Nephron (organoid): ENCODE measurements around the gene SATB2.

ENCODE experiments used
- H3K27ac Mint-ChIP-seq, 3 experiments: 2 replicates each; pipeline ENCODE4 v1.8.0; 2020; ENCODE audit warnings: mixed read lengths in 3 of 3, mild to moderate bottlenecking in 2 of 3, moderate library complexity in 1 of 3
- H3K27me3 Mint-ChIP-seq: 2 replicates; pipeline ENCODE4 v1.8.0; 2021; ENCODE audit warnings: low read depth, mild to moderate bottlenecking, moderate library complexity, mixed read lengths
- H3K36me3 Mint-ChIP-seq: 2 replicates; pipeline ENCODE4 v1.8.0; 2020; ENCODE audit warnings: low read depth, mixed read lengths
- H3K4me1 Mint-ChIP-seq: 2 replicates; pipeline ENCODE4 v1.8.0; 2020; ENCODE audit warnings: mixed read lengths
- H3K4me3 Mint-ChIP-seq, 3 experiments: 2 replicates each; pipeline ENCODE4 v1.8.0; 2020; ENCODE audit warnings: mild to moderate bottlenecking in 3 of 3, mixed read lengths in 3 of 3, moderate library complexity in 2 of 3
- H3K9me3 Mint-ChIP-seq: 2 replicates; pipeline ENCODE4 v1.8.0; 2020; ENCODE audit warnings: mixed read lengths
- TF ChIP-seq, protein P1 (sequence below), 3 experiments: fragments of 200-600 bp; sonication (generic); IDR thresholded peaks; one replicate each; pipeline ENCODE4 v1.5.0; 2021; ENCODE audit warnings: antibody characterized with exemption in 3 of 3; ENCODE audit not compliant: unreplicated experiment in 3 of 3

The SATB2 gene

GRCh38 chr2:199414001-199414400, 43.7 kb downstream of the SATB2 start:
- H3K27ac Mint-ChIP-seq, result no peak overlapping the region
- TF ChIP-seq, protein P1, sequence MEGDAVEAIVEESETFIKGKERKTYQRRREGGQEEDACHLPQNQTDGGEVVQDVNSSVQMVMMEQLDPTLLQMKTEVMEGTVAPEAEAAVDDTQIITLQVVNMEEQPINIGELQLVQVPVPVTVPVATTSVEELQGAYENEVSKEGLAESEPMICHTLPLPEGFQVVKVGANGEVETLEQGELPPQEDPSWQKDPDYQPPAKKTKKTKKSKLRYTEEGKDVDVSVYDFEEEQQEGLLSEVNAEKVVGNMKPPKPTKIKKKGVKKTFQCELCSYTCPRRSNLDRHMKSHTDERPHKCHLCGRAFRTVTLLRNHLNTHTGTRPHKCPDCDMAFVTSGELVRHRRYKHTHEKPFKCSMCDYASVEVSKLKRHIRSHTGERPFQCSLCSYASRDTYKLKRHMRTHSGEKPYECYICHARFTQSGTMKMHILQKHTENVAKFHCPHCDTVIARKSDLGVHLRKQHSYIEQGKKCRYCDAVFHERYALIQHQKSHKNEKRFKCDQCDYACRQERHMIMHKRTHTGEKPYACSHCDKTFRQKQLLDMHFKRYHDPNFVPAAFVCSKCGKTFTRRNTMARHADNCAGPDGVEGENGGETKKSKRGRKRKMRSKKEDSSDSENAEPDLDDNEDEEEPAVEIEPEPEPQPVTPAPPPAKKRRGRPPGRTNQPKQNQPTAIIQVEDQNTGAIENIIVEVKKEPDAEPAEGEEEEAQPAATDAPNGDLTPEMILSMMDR (IDR thresholded peaks at IDR 0.05; ENCODE audit: unreplicated experiment in 3 of 3), result no peak
- H3K9me3 Mint-ChIP-seq, result no peaks in the 10 kb centered on the region
- H3K27me3 Mint-ChIP-seq, result no peaks in the 10 kb centered on the region
- no peaks in the 10 kb centered on the region for H3K4me1 Mint-ChIP-seq
- H3K36me3 Mint-ChIP-seq, result peaks cover 3% of the 10 kb centered on the region
- no peak overlapping the region for H3K4me3 Mint-ChIP-seq

DNA sequence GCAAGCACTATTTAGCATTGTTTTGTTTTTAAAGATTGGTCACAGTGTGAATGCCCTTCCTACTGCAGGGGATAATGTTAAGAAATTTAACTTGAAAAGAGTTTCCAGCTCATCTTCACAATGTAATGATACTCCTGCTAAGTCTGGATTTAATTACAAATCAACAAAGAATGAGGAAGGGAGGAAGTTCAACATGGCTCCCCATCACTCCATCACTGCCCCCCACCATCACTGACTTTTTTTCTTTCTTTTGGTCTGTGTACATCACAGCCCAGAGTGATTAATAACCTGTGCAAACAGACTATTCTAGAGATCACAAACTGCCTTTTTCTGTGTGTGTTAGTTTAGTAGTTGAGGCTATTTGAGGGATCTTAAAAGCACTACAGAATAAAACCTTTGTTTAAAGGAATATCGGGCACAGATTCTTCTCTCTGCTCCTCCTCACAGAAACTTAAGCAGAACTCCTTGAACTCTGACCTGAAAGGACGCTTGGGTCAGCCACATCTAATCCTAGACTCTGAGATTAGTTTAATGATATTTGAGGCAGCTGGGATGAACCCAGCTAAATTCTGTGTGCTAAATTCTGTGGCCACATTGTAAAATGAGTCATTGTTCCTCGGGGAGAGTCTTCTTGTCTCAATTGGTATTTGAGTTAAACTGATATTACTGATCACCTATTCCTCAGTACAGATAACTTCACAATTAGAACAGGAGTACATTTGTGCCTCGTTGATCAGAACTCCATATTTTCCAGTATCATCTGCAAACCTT, 47.8 kb downstream of the SATB2 start:
- no peaks in the 10 kb centered on the region for H3K36me3 Mint-ChIP-seq
- TF ChIP-seq, protein P1 (IDR thresholded peaks at IDR 0.05; ENCODE audit: unreplicated experiment in 3 of 3), result no peak
- H3K27ac Mint-ChIP-seq, result no peak overlapping the region
- no peaks in the 10 kb centered on the region for H3K27me3 Mint-ChIP-seq
- no peaks in the 10 kb centered on the region for H3K4me1 Mint-ChIP-seq
- no peak overlapping the region for H3K4me3 Mint-ChIP-seq
- no peaks in the 10 kb centered on the region for H3K9me3 Mint-ChIP-seq

- TF ChIP-seq, protein P1 (IDR thresholded peaks at IDR 0.05; ENCODE audit: unreplicated experiment in 3 of 3), result no peak
- Mint-ChIP-seq H3K27me3 (no peaks in the 10 kb centered on the region), H3K4me1 (no peaks in the 10 kb centered on the region), H3K9me3 (no peaks in the 10 kb centered on the region), H3K36me3 (no peaks in the 10 kb centered on the region), H3K4me3 (no peak overlapping the region), H3K27ac (no peak overlapping the region)
Measured at GRCh38 chr2:199407421-199407820, 50.3 kb downstream of the SATB2 start.

- H3K27ac Mint-ChIP-seq, result no peak overlapping the region
- no peaks in the 10 kb centered on the region for H3K27me3 Mint-ChIP-seq
- TF ChIP-seq, protein P1 (IDR thresholded peaks at IDR 0.05; ENCODE audit: unreplicated experiment in 3 of 3), result no peak
- peaks cover 10% of the 10 kb centered on the region for H3K36me3 Mint-ChIP-seq
- H3K4me1 Mint-ChIP-seq, result no peaks in the 10 kb centered on the region
- no peaks in the 10 kb centered on the region for H3K9me3 Mint-ChIP-seq
- no peak overlapping the region for H3K4me3 Mint-ChIP-seq
Measured at GRCh38 chr2:199405241-199405640, 52.5 kb downstream of the SATB2 start.

GRCh38 chr2:199404841-199405240, 52.9 kb downstream of the SATB2 start:
- no peaks in the 10 kb centered on the region for H3K4me1 Mint-ChIP-seq
- H3K9me3 Mint-ChIP-seq, result no peaks in the 10 kb centered on the region
- no peak overlapping the region for H3K27ac Mint-ChIP-seq
- no peak overlapping the region for H3K4me3 Mint-ChIP-seq
- TF ChIP-seq, protein P1 (IDR thresholded peaks at IDR 0.05; ENCODE audit: unreplicated experiment in 3 of 3), result no peak
- H3K36me3 Mint-ChIP-seq, result peaks cover 10% of the 10 kb centered on the region
- no peaks in the 10 kb centered on the region for H3K27me3 Mint-ChIP-seq

DNA sequence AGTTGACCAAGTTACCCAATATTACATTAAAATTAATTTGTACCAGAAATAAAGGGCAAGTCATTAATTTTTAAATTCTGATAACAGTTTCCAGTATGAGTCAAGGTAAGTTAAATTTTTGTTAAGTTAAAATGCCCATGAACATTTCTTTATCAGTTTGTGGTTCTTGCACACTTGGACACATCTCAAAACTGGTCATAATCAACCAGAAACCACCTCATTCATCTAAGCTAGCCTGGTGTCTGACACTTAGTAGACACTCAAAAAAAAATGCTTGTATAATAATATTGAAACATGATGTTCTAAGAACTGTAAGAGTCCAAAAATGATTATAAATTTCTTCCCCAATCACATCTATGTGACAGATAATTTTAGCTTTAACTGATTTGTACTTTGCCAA, 62.4 kb downstream of the SATB2 start:
- peaks cover 8% of the 10 kb centered on the region for H3K36me3 Mint-ChIP-seq
- no peaks in the 10 kb centered on the region for H3K27me3 Mint-ChIP-seq
- TF ChIP-seq, protein P1 (IDR thresholded peaks at IDR 0.05; ENCODE audit: unreplicated experiment in 3 of 3), result no peak
- no peak overlapping the region for H3K27ac Mint-ChIP-seq
- H3K4me3 Mint-ChIP-seq, result no peak overlapping the region
- H3K4me1 Mint-ChIP-seq, result no peaks in the 10 kb centered on the region
- peaks cover 2% of the 10 kb centered on the region for H3K9me3 Mint-ChIP-seq
